GM23248 (cell line): ENCODE results near the gene DNASE1. TPM values are rescaled to one million over a fixed set of nuclear protein-coding genes. Genes with fewer than 3 reads are reported as not detected.
"Not testable (repeated sequence)": the region's sequence is repeated elsewhere in the genome, so short reads cannot be mapped to it uniquely, and the experiment has no call there.

Experiments
- DNase-seq: peaks from one replicate; pipeline ENCODE4 v3.0.0-alpha.2; 2015
- H2AFZ ChIP-seq: fragments of 200-600 bp; sonication (generic); 2 replicates; pipeline ENCODE4 v1.6.1; 2016; ENCODE audit warnings: antibody characterized with exemption
- H3F3A ChIP-seq: fragments of 200-600 bp; sonication (generic); 2 replicates; pipeline ENCODE4 v1.6.1; 2016; ENCODE audit warnings: mild to moderate bottlenecking, antibody characterized with exemption, mixed run types; ENCODE audit not compliant: insufficient read depth
- H3K27ac ChIP-seq: fragments of 200-600 bp; sonication (generic); 2 replicates; pipeline ENCODE4 v1.5.1; 2016; ENCODE audit warnings: mild to moderate bottlenecking
- H3K27me3 ChIP-seq: fragments of 200-600 bp; sonication (generic); replicated peaks from 2 replicates; pipeline ENCODE4 v1.6.1; 2016; ENCODE audit warnings: mild to moderate bottlenecking; ENCODE audit not compliant: insufficient read depth
- H3K36me3 ChIP-seq: fragments of 200-600 bp; sonication (generic); 2 replicates; pipeline ENCODE4 v1.6.1; 2016; ENCODE audit warnings: low read depth, mild to moderate bottlenecking
- H3K4me1 ChIP-seq: fragments of 200-600 bp; sonication (generic); 2 replicates; pipeline ENCODE4 v1.6.1; 2016; ENCODE audit warnings: mild to moderate bottlenecking; ENCODE audit not compliant: insufficient read depth
- H3K4me2 ChIP-seq: fragments of 200-600 bp; sonication (generic); one replicate; pipeline ENCODE4 v1.6.1; 2016; ENCODE audit warnings: mild to moderate bottlenecking; ENCODE audit not compliant: unreplicated experiment
- H3K4me3 ChIP-seq: fragments of 200-600 bp; sonication (generic); 2 replicates; pipeline ENCODE4 v1.5.1; 2016; ENCODE audit warnings: mild to moderate bottlenecking
- H3K79me2 ChIP-seq: fragments of 200-600 bp; sonication (generic); 2 replicates; pipeline ENCODE4 v1.6.1; 2016; ENCODE audit warnings: mild to moderate bottlenecking; ENCODE audit not compliant: insufficient read depth
- H3K9ac ChIP-seq: fragments of 200-600 bp; sonication (generic); 2 replicates; pipeline ENCODE4 v1.6.1; 2016; ENCODE audit warnings: mild to moderate bottlenecking
- H3K9me2 ChIP-seq: fragments of 200-600 bp; sonication (generic); 2 replicates; pipeline ENCODE4 v1.6.1; 2016; ENCODE audit warnings: mixed run types, mild to moderate bottlenecking, moderate library complexity; ENCODE audit not compliant: insufficient read depth
- H3K9me3 ChIP-seq: fragments of 200-600 bp; sonication (generic); one replicate; pipeline ENCODE4 v1.6.1; 2017; ENCODE audit warnings: low read depth
- H4K20me1 ChIP-seq: fragments of 200-600 bp; sonication (generic); 2 replicates; pipeline ENCODE4 v1.6.0; 2016; ENCODE audit not compliant: insufficient read depth
- EZH2 ChIP-seq: fragments of 200-600 bp; sonication (generic); IDR thresholded peaks from 2 replicates; pipeline ENCODE4 v1.6.1; 2018; ENCODE audit warnings: antibody characterized with exemption, mild to moderate bottlenecking; ENCODE audit not compliant: insufficient read depth, poor library complexity, severe bottlenecking
- EZH2phosphoT487 ChIP-seq: fragments of 200-600 bp; sonication (generic); IDR thresholded peaks from 2 replicates; pipeline ENCODE4 v1.6.1; 2018; ENCODE audit warnings: antibody characterized with exemption, moderate library complexity, mild to moderate bottlenecking, low read depth; ENCODE audit not compliant: insufficient read depth
- WGBS, 2 experiments: methylation state at CpG; one replicate each; pipeline ENCODE4 v1.1.6; 2015 to 2017; ENCODE audit warnings: low lambda C conversion rate in 2 of 2, low coverage in 1 of 2; ENCODE audit errors: missing lambda C conversion rate in 2 of 2; 5-methylcytosine and 5-hydroxymethylcytosine counted together
- in situ Hi-C: fragments of 300-500 bp; cut with MboI; formaldehyde crosslinking; loops from 2 replicates; pipeline ENCODE4 v1.15.0; 2020
- polyA plus RNA-seq: library from polyadenylated mRNA; unstranded; fragments of >200 nt; fragmentation: Nextera tagmentation; extraction: Ambion mirVana; gene quantifications from 2 replicates; pipeline ENCODE4 v1.2.1, GENCODE V29; 2016
- total RNA-seq: library from RNA; depleted of rRNA; stranded (reverse); fragments of >200 nt; shearing (Covaris generic); gene quantifications from 2 replicates; pipeline ENCODE4 v1.2.3, GENCODE V29; 2014

Gene DNASE1
- total and polyA plus RNA-seq, 2 experiments from 2014 or later: 4.2 to 4.3 TPM

GRCh38 chr16:3655396-3656159, 1.1 kb downstream of the DNASE1 start:
- no peaks in the 10 kb centered on the region for H3K79me2 ChIP-seq
- 0 out of 2 replicates have a peak, but pooled peaks cover 12% of the 10 kb centered on the region for H3F3A ChIP-seq
- H3K36me3 ChIP-seq: 0 out of 2 replicates have a peak, but pooled peaks cover 8% of the 10 kb centered on the region
- no peak for DNase-seq
- no peaks in the 10 kb centered on the region for H3K27me3 ChIP-seq
- no peak overlapping the region for H3K27ac ChIP-seq
- in situ Hi-C loops: no loop called here
- H2AFZ ChIP-seq: no peak overlapping the region
- H3K4me1 ChIP-seq: no peaks in the 10 kb centered on the region
- WGBS, 2 experiments: 85 to 89% methylated on average over 20 to 21 of the region's 21 CpGs
- no peaks in the 10 kb centered on the region for H3K9me2 ChIP-seq
- H3K4me3 ChIP-seq: no peak overlapping the region
- H3K4me2 ChIP-seq: no peak overlapping the region
- no peak overlapping the region for H3K9ac ChIP-seq
- TF ChIP-seq EZH2phosphoT487 (no peak), EZH2 (no peak)
- no peaks in the 10 kb centered on the region for H4K20me1 ChIP-seq
- H3K9me3 ChIP-seq: no peaks in the 10 kb centered on the region

- H3K4me1 ChIP-seq, H4K20me1 ChIP-seq, H3K9me2 ChIP-seq, H3K79me2 ChIP-seq, H3K4me3 ChIP-seq, H2AFZ ChIP-seq, H3K9me3 ChIP-seq, H3K27me3 ChIP-seq, H3K27ac ChIP-seq, H3K4me2 ChIP-seq, DNase-seq, H3K9ac ChIP-seq, in situ Hi-C loops: not testable (repeated sequence)
- H3F3A ChIP-seq: 0 out of 2 replicates have a peak, but pooled peaks cover 12% of the 10 kb centered on the region
- WGBS, 2 experiments: 86 to 90% methylated on average over 4 to 6 of the region's 10 CpGs
- H3K36me3 ChIP-seq: peaks cover 13% of the 10 kb centered on the region
These were observed 1.6 kb downstream of the DNASE1 start for GRCh38 chr16:3656160-3656490.

- H3K9me3 ChIP-seq: no peaks in the 10 kb centered on the region
- no peaks in the 10 kb centered on the region for H3K4me1 ChIP-seq
- TF ChIP-seq EZH2: no peak
- TF ChIP-seq EZH2phosphoT487: no peak
- 90 to 91% methylated on average over 35 to 42 of the region's 42 CpGs for WGBS, 2 experiments
- H3K9me2 ChIP-seq: no peaks in the 10 kb centered on the region
- H4K20me1 ChIP-seq: no peaks in the 10 kb centered on the region
- no peaks in the 10 kb centered on the region for H3K27me3 ChIP-seq
- no peak overlapping the region for H2AFZ ChIP-seq
- DNase-seq: peak; percentile 12
- no peaks in the 10 kb centered on the region for H3K79me2 ChIP-seq
- H3K27ac ChIP-seq: no peak overlapping the region
- no peak overlapping the region for H3K4me2 ChIP-seq
- 0 out of 2 replicates have a peak, but pooled peaks cover 12% of the 10 kb centered on the region for H3F3A ChIP-seq
- H3K4me3 ChIP-seq: no peak overlapping the region
- in situ Hi-C loops: no loop called here
- H3K9ac ChIP-seq: no peak overlapping the region
- peaks cover 18% of the 10 kb centered on the region for H3K36me3 ChIP-seq
These were observed 2.3 kb downstream of the DNASE1 start for GRCh38 chr16:3656491-3657468.

DNA sequence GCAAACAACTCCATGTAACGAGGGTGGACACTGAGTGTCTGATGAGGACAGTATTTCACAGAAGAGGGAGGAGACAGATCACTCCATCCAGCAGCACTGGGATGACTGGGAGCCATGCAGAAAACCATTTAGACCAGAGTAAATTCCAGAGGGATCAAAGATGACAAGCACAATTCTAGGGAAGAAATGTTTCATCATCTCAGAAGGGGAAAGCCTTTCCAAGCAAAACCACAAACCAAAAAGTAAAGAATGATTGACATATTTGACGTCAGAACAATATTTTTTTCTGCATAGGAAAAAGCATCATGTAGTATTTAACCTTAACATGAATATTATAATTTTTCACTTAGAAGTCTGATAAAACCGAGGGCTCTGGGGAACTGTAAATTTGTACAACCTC, 4.8 kb downstream of the DNASE1 start:
- no peaks in the 10 kb centered on the region for H3K79me2 ChIP-seq
- in situ Hi-C loops: no loop called here
- H3K36me3 ChIP-seq: peaks cover 18% of the 10 kb centered on the region
- DNase-seq: peak; percentile 17
- 0 out of 2 replicates have a peak, but pooled peaks cover 12% of the 10 kb centered on the region for H3F3A ChIP-seq
- no peaks in the 10 kb centered on the region for H3K9me3 ChIP-seq
- no peak overlapping the region for H3K9ac ChIP-seq
- 52 to 53% methylated on average over 3 of the region's 3 CpGs for WGBS, 2 experiments
- no peak overlapping the region for H3K4me3 ChIP-seq
- no peaks in the 10 kb centered on the region for H3K4me1 ChIP-seq
- H3K4me2 ChIP-seq: no peak overlapping the region
- H3K27me3 ChIP-seq: no peaks in the 10 kb centered on the region
- H3K9me2 ChIP-seq: no peaks in the 10 kb centered on the region
- no peaks in the 10 kb centered on the region for H4K20me1 ChIP-seq
- no peak overlapping the region for H2AFZ ChIP-seq
- TF ChIP-seq EZH2: no peak
- no peak for TF ChIP-seq EZH2phosphoT487
- H3K27ac ChIP-seq: no peak overlapping the region
